HG03159 (cell line): ENCODE data around the gene PCCA.
"Not testable (repeated sequence)": the region's sequence is repeated elsewhere in the genome, so short reads cannot be mapped to it uniquely, and the experiment has no call there.

Source experiments
- ATAC-seq: cut with Tn5 transposase; IDR thresholded peaks from one replicate; pipeline ENCODE4 v1.9.1; 2021; ENCODE audit warnings: mild to moderate bottlenecking, moderate library complexity; ENCODE audit not compliant: unreplicated experiment

PCCA gene

GRCh38 chr13:100565286-100565685, 476.4 kb downstream of the PCCA start:
- ATAC-seq, result no peak

- ATAC-seq, result no peak
Observed at GRCh38 chr13:100566543-100566942, 477.6 kb downstream of the PCCA start.

GRCh38 chr13:100573121-100573520, 484.2 kb downstream of the PCCA start:
- peak; percentile 82 for ATAC-seq

- ATAC-seq, result not testable (repeated sequence)
Observed at GRCh38 chr13:100577239-100577638, 488.3 kb downstream of the PCCA start.
